ENCODE data around the gene ITGAD. TPM values are rescaled to one million over a fixed set of nuclear protein-coding genes. Genes with fewer than 3 reads are reported as not detected.
A peak's percentile ranks its signal among the peaks of the same experiment; 100 is the strongest.

The ITGAD gene
- total and polyA plus RNA-seq, 2 of the 13 experiments (the other 11 are each of a cell fraction or from before 2014, with no cell fraction given): not detected

DNA sequence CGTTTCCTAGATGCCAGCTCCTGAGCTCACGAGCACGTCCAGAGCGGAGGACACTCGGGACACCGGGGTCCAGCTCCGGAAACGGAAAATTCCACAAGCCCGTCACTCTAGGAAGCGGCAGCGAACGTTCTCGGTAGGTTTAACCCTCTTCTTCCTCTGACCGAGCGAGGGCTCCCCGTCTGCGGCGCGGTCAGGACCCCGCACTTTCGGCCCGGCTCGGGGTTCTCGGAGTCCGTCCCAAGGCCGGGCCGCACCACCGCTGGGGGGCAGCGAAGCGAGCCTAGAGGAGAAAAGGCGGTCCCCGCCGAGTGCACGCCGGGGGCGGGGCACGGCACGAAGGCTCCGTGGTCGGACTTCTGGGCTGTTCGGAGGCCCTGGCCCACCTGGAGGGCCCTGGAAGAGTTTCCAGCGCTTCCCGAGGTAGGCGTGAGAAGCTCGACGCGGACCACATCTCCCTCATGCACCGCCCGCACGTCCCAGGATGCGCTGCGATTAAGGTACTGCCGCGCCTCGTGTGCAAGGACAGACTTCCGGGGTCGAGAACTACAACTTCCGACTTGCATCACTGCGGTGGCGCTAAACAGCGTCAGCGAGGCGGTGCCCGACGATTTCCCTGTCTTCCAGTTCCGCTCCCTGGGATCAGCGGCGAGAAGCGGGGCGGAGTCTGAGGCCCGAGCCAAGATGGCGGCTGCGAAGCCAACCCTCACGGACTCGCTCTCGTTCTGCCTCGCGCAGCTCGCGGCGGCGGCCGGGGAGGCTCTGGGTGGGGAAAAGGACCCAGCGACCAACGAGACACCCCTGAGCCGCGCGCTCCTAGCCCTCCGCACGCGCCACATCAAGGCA lies 65.9 kb downstream of the ITGAD start, which contains the start of gene ARMC5 (continued):
- TF ChIP-seq, protein P1, sequence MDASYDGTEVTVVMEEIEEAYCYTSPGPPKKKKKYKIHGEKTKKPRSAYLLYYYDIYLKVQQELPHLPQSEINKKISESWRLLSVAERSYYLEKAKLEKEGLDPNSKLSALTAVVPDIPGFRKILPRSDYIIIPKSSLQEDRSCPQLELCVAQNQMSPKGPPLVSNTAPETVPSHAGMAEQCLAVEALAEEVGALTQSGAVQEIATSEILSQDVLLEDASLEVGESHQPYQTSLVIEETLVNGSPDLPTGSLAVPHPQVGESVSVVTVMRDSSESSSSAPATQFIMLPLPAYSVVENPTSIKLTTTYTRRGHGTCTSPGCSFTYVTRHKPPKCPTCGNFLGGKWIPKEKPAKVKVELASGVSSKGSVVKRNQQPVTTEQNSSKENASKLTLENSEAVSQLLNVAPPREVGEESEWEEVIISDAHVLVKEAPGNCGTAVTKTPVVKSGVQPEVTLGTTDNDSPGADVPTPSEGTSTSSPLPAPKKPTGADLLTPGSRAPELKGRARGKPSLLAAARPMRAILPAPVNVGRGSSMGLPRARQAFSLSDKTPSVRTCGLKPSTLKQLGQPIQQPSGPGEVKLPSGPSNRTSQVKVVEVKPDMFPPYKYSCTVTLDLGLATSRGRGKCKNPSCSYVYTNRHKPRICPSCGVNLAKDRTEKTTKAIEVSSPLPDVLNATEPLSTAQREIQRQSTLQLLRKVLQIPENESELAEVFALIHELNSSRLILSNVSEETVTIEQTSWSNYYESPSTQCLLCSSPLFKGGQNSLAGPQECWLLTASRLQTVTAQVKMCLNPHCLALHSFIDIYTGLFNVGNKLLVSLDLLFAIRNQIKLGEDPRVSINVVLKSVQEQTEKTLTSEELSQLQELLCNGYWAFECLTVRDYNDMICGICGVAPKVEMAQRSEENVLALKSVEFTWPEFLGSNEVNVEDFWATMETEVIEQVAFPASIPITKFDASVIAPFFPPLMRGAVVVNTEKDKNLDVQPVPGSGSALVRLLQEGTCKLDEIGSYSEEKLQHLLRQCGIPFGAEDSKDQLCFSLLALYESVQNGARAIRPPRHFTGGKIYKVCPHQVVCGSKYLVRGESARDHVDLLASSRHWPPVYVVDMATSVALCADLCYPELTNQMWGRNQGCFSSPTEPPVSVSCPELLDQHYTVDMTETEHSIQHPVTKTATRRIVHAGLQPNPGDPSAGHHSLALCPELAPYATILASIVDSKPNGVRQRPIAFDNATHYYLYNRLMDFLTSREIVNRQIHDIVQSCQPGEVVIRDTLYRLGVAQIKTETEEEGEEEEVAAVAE (CRISPR knock-in tag; IDR thresholded peaks at IDR 0.05; ENCODE audit: borderline replicate concordance): peak; percentile 64; the same call in 1 of the 2 replicates
- TF ChIP-seq ZNF546 (CRISPR knock-in tag; conservative IDR thresholded peaks at IDR 0.05) (peak; percentile 87; the same call in 1 of the 2 replicates), NFIC (IDR thresholded peaks at IDR 0.05; ENCODE audit: low read length) (no peak), U2AF2 (IDR thresholded peaks at IDR 0.05; ENCODE audit: low read depth, low read length) (no peak), JUN (CRISPR knock-in tag; IDR thresholded peaks at IDR 0.05) (no peak; the same call in none of the 2 replicates), ZSCAN20 (CRISPR knock-in tag; IDR thresholded peaks at IDR 0.05; ENCODE audit: borderline replicate concordance) (peak; percentile 86; the same call in 1 of the 2 replicates)
- TF ChIP-seq, protein P2, sequence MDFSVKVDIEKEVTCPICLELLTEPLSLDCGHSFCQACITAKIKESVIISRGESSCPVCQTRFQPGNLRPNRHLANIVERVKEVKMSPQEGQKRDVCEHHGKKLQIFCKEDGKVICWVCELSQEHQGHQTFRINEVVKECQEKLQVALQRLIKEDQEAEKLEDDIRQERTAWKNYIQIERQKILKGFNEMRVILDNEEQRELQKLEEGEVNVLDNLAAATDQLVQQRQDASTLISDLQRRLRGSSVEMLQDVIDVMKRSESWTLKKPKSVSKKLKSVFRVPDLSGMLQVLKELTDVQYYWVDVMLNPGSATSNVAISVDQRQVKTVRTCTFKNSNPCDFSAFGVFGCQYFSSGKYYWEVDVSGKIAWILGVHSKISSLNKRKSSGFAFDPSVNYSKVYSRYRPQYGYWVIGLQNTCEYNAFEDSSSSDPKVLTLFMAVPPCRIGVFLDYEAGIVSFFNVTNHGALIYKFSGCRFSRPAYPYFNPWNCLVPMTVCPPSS (IDR thresholded peaks at IDR 0.05): no peak
- TF ChIP-seq, protein P3, sequence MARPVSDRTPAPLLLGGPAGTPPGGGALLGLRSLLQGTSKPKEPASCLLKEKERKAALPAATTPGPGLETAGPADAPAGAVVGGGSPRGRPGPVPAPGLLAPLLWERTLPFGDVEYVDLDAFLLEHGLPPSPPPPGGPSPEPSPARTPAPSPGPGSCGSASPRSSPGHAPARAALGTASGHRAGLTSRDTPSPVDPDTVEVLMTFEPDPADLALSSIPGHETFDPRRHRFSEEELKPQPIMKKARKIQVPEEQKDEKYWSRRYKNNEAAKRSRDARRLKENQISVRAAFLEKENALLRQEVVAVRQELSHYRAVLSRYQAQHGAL (CRISPR knock-in tag; IDR thresholded peaks at IDR 0.05; ENCODE audit: not compliant biosample characterization): peak; percentile 69

Measured in HepG2 (cell line).